A673 (cell line): ENCODE measurements around the gene GEMIN4. TPM values are rescaled to one million over a fixed set of nuclear protein-coding genes. Genes with fewer than 3 reads are reported as not detected.
"Not testable (repeated sequence)": the region's sequence is repeated elsewhere in the genome, so short reads cannot be mapped to it uniquely, and the experiment has no call there.

Experiments used
- BruUV-seq: library from RNA; stranded (reverse); fragments of 400-500 nt; replicated peaks from 2 replicates; lab custom pipeline; 2021; lab: Mats Ljungman, UMichigan
- CTCF ChIA-PET: fragments of 300-600 bp; sonication (Branson Sonifier 250); formaldehyde crosslinking; loops from one replicate; lab custom pipeline; 2022; ENCODE audit warnings: antibody characterized with exemption; lab: Charles Lee
- POLR2A ChIA-PET: fragments of 300-600 bp; sonication (Branson Sonifier 250); formaldehyde crosslinking; loops from one replicate; lab custom pipeline; 2022; ENCODE audit warnings: antibody characterized with exemption; ENCODE audit not compliant: low non-redundant PET; lab: Charles Lee
- DNase-seq: peaks from one replicate; pipeline ENCODE4 v3.0.0-alpha.2; 2015; ENCODE audit warnings: low spot score
- H3K27ac ChIP-seq: fragments of 200-600 bp; sonication (generic); 2 replicates; pipeline ENCODE4 v1.5.1; 2016; ENCODE audit warnings: mixed run types, low read depth, mild to moderate bottlenecking, mixed read lengths, antibody characterized with exemption, low read length; ENCODE audit not compliant: poor library complexity, severe bottlenecking
- H3K27me3 ChIP-seq: fragments of 200-600 bp; sonication (generic); replicated peaks from 2 replicates; pipeline ENCODE4 v1.6.1; 2017; ENCODE audit warnings: mixed run types, low read depth, mild to moderate bottlenecking, mixed read lengths, antibody characterized with exemption, low read length; ENCODE audit not compliant: insufficient read depth, poor library complexity
- H3K36me3 ChIP-seq: fragments of 200-600 bp; sonication (generic); 2 replicates; pipeline ENCODE4 v1.6.1; 2016; ENCODE audit warnings: mixed run types, mild to moderate bottlenecking, mixed read lengths, antibody characterized with exemption, low read length; ENCODE audit not compliant: insufficient read depth, poor library complexity, severe bottlenecking
- H3K4me1 ChIP-seq: fragments of 200-600 bp; sonication (generic); 2 replicates; pipeline ENCODE4 v1.6.1; 2017; ENCODE audit warnings: mixed run types, mild to moderate bottlenecking, mixed read lengths, antibody characterized with exemption, low read length; ENCODE audit not compliant: insufficient read depth, poor library complexity, severe bottlenecking
- H3K4me3 ChIP-seq: fragments of 200-600 bp; sonication (generic); 2 replicates; pipeline ENCODE4 v1.5.1; 2016; ENCODE audit warnings: low read depth, mixed run types, mild to moderate bottlenecking, mixed read lengths, low read length; ENCODE audit not compliant: poor library complexity, severe bottlenecking
- H3K9me3 ChIP-seq: fragments of 200-600 bp; sonication (generic); 2 replicates; pipeline ENCODE4 v1.6.1; 2016; ENCODE audit warnings: mixed run types, low read depth, mild to moderate bottlenecking, mixed read lengths, antibody characterized with exemption, low read length; ENCODE audit not compliant: poor library complexity, severe bottlenecking
- EZH2 ChIP-seq: fragments of 200-600 bp; sonication (generic); IDR thresholded peaks from 2 replicates; pipeline ENCODE4 v1.6.1; 2017; ENCODE audit warnings: borderline replicate concordance, low read depth, mild to moderate bottlenecking, mixed read lengths, antibody characterized with exemption, low read length; ENCODE audit not compliant: poor library complexity, severe bottlenecking
- intact Hi-C: fragments of 100-400 bp; cut with micrococcal nuclease; formaldehyde crosslinking; loops from one replicate; pipeline ENCODE4 v1.10.0; 2022; ENCODE audit not compliant: unreplicated experiment
- total RNA-seq: library from RNA; stranded (reverse); gene quantifications from 2 replicates; pipeline ENCODE4 v1.2.3, GENCODE V29; 2021
- TF ChIP-seq, protein P1 (sequence below): fragments of 300-800, 200-600 bp; sonication (generic); conservative IDR thresholded peaks from 2 replicates; pipeline ENCODE4 v1.5.1; 2017; ENCODE audit warnings: low read depth, mild to moderate bottlenecking, antibody characterized with exemption, low read length, moderate library complexity, mixed read lengths

Gene GEMIN4
- total RNA-seq, 1 experiment from 2014 or later, result 58.7 TPM

DNA sequence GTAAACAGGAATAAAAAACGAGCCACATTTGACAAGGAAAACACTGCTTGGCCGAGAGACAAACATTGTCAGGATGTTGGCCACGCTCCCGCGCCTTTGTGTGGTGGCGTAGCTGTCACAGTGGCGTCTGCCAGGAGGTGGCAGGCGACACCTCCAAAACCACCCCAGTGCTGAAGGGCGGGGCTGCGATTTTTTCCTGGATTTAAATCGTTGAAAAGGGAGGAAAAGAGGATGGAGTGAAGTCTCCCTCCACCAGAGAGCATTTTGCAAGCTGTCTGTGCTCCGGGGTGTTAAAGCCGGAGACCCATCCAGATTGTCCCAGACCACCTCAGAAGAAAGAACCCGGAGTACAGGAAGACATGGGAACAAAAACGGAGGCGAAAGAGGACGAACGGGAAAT, 42.8 kb upstream of the GEMIN4 start:
- no peak for TF ChIP-seq EZH2
- TF ChIP-seq, protein P1, sequence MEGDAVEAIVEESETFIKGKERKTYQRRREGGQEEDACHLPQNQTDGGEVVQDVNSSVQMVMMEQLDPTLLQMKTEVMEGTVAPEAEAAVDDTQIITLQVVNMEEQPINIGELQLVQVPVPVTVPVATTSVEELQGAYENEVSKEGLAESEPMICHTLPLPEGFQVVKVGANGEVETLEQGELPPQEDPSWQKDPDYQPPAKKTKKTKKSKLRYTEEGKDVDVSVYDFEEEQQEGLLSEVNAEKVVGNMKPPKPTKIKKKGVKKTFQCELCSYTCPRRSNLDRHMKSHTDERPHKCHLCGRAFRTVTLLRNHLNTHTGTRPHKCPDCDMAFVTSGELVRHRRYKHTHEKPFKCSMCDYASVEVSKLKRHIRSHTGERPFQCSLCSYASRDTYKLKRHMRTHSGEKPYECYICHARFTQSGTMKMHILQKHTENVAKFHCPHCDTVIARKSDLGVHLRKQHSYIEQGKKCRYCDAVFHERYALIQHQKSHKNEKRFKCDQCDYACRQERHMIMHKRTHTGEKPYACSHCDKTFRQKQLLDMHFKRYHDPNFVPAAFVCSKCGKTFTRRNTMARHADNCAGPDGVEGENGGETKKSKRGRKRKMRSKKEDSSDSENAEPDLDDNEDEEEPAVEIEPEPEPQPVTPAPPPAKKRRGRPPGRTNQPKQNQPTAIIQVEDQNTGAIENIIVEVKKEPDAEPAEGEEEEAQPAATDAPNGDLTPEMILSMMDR, result peak; percentile 96
- peaks cover 4% of the 10 kb centered on the region for H3K4me1 ChIP-seq
- peaks cover 8% of the 10 kb centered on the region for H3K36me3 ChIP-seq
- peak; percentile 88 for DNase-seq
- no TSS peak for BruUV-seq
- H3K4me3 ChIP-seq, result no peak overlapping the region
- POLR2A ChIA-PET, result no interaction called here
- H3K9me3 ChIP-seq, result no peaks in the 10 kb centered on the region
- no peaks in the 10 kb centered on the region for H3K27me3 ChIP-seq
- CTCF ChIA-PET, result interaction anchor here (1.1 to 2.7 kb wide), 3 partner anchors 185 to 202 kb away, joined by 3 to 20 read pairs (median 7); partner anchors contain the start of genes NXN and TIMM22
- intact Hi-C loops, result loop anchor here (1.0 to 5.0 kb wide), 2 partner anchors 186 to 202 kb away; partner anchors contain the start of gene TIMM22
- H3K27ac ChIP-seq, result no peak overlapping the region

DNA sequence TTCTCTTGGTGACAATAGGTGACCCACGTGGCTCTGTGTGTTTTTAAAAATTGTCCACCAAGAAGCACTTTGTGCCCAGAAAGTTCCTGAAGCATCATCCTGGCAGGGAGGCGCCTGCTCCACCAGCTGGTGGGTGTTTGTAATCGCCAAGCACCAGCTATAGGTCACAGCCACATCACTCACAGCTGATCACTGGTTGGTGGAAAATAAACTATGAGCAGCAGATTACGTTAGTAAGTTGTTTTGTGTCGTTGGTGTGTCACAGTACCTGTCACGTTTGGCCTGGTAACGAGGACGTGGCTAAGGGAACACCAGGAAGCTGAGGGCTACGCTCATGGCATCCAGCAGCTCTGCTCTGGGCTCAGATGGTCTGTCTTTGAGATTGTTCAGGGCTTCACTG, 40.2 kb upstream of the GEMIN4 start:
- TF ChIP-seq, protein P1, result no peak
- no peaks in the 10 kb centered on the region for H3K9me3 ChIP-seq
- H3K27me3 ChIP-seq, result no peaks in the 10 kb centered on the region
- ChIA-PET CTCF (interaction anchor here (0.6 kb wide), 1 partner anchor 205 kb away, joined by 8 read pairs; the partner anchor contains the start of gene TIMM22), POLR2A (no interaction called here)
- peaks cover 23% of the 10 kb centered on the region for H3K36me3 ChIP-seq
- peaks cover 4% of the 10 kb centered on the region for H3K4me1 ChIP-seq
- intact Hi-C loops, result no loop called here
- H3K4me3 ChIP-seq, result no peak overlapping the region
- no TSS peak for BruUV-seq
- H3K27ac ChIP-seq, result no peak overlapping the region
- no peak for DNase-seq

DNA sequence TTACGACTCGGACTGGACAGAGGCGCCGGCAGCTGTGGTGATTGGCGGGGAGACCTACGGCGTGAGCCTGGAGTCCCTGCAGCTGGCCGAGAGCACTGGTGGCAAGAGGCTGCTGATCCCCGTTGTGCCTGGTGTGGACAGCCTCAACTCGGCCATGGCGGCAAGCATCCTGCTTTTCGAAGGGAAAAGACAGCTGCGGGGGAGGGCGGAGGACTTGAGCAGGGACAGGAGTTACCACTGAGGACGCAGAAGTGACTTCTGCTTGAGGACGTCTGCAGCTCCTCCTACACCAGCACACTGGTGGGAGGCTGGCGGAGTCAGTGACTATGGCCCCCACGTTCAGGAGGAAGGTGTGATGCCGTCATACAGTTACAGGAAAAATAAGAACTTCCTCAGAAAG, 39.8 kb upstream of the GEMIN4 start:
- H3K4me1 ChIP-seq, result peaks cover 4% of the 10 kb centered on the region
- POLR2A ChIA-PET, result no interaction called here

DNA sequence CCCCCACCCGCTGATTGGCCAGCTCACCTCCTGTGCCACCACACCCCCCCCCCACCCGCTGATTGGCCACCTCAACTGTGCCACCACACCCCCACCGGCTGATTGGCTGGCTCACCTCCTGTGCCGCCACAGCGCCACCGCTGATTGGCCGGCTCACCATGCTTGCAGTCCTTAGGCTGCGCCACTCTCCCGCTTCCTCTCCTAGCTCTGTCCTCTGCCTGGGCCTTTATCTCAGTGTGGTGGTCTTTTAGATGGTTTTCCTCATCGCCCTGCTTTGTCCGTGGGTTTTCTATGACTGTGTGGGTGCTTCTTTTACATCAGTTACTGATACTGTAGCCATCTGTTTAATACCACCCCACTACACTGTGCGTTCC, 38.8 kb upstream of the GEMIN4 start:
- peaks cover 23% of the 10 kb centered on the region for H3K36me3 ChIP-seq
- H3K27ac ChIP-seq, H3K9me3 ChIP-seq, DNase-seq, BruUV-seq, CTCF ChIA-PET, POLR2A ChIA-PET, H3K27me3 ChIP-seq, H3K4me3 ChIP-seq, intact Hi-C loops, H3K4me1 ChIP-seq: not testable (repeated sequence)

More for the DNA sequence above, 39.8 kb upstream of the GEMIN4 start:
- intact Hi-C loops, result no loop called here
- H3K27me3 ChIP-seq, result no peaks in the 10 kb centered on the region
- no peak for TF ChIP-seq EZH2
- TF ChIP-seq, protein P1, result no peak
- no peak for DNase-seq
- CTCF ChIA-PET, result no interaction called here
- no peak overlapping the region for H3K4me3 ChIP-seq
- no peak overlapping the region for H3K27ac ChIP-seq
- BruUV-seq, result TSS peak; percentile 36
- peaks cover 23% of the 10 kb centered on the region for H3K36me3 ChIP-seq
- H3K9me3 ChIP-seq, result no peaks in the 10 kb centered on the region

DNA sequence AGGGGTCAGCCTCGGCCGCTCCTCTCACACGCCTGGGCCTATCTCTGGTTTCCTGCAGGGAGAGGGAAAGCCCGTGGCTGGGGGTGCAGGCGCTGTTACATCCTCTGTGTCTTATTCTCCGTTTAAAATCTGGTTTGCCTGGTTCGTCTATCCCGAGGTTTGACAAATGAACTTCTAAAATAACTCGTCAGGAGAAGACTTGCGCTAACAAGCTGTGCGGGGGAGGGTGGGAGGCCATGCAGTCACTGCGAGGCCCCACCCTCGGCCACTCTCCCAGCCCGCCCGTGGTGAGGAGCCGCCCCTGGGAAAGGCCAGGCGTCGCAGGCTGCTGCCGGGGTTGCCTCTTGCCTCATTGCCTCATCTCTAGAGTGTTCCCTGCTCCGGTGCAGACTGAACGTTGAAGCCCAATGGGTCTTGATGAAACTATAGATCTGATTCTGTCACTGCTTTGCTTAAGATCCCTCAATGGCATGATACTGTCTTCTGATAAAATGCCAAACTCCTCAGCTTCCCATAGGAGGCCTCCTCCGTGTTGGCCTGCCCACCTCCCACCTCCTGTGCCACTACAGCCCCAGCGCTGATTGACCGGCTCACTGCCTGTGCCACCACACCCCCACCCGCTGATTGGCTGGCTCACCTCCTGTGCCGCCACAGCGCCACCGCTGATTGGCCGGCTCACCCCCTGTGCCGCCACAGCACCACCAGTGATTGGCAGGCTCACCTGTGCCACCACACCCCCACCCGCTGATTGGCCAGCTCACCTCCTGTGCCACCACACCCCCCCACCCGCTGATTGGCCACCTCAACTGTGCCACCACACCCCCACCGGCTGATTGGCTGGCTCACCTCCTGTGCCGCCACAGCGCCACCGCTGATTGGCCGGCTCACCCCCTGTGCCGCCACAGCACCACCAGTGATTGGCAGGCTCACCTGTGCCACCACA, 38.1 kb upstream of the GEMIN4 start:
- H3K36me3 ChIP-seq, result peaks cover 23% of the 10 kb centered on the region
- intact Hi-C loops, H3K9me3 ChIP-seq, DNase-seq, CTCF ChIA-PET, H3K4me3 ChIP-seq, H3K27me3 ChIP-seq, POLR2A ChIA-PET, H3K27ac ChIP-seq, H3K4me1 ChIP-seq, BruUV-seq: not testable (repeated sequence)
